ENCODE measurements around the gene EXOC7.

The EXOC7 gene

DNA sequence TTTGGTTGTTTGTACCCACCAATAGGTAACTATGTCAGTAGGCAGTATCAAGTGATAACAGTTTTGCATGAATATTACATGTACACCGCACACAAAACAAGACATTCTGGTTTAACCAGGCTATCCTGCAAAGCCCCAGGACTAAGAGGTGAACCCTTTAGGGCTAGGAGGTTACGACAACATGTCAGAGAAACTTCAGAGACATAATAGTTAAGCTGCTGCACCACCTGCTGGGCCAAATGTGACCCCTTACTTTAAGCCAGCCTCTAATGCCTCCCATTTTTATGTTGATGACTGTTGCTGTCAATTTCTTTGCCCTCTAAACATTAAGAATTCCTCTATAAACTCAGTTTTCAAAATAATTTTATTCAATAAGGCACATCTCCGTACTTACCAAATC is 46.7 kb downstream of the EXOC7 start:
- peaks cover 8% of the 10 kb centered on the region for H3K4me1 ChIP-seq (ENCODE audit: control insufficient read depth, insufficient read depth, low read depth, low read length)
- H3K27ac ChIP-seq (ENCODE audit: low read length, poor library complexity, severe bottlenecking) = no peak overlapping the region
- H3K9me3 ChIP-seq (ENCODE audit: control insufficient read depth, low read length) = peaks cover 3% of the 10 kb centered on the region
- H3K79me1 ChIP-seq (replicated peaks; ENCODE audit: low read length, poor library complexity, severe bottlenecking) = peaks cover 19% of the 10 kb centered on the region
- H3K4me2 ChIP-seq (ENCODE audit: low read length, poor library complexity, severe bottlenecking) = no peak overlapping the region
- H4K8ac ChIP-seq (ENCODE audit: low read length) = no peak overlapping the region
- no peak overlapping the region for H3K4ac ChIP-seq (ENCODE audit: low read depth in 1 of 2, low read length in 2 of 2)
- no peak overlapping the region for H2AK5ac ChIP-seq (ENCODE audit: low read length, severe bottlenecking)
- H4K91ac ChIP-seq (ENCODE audit: low read length) = no peak overlapping the region
- peaks cover 62 to 88% of the 10 kb centered on the region in 2 experiments for H3K36me3 ChIP-seq (ENCODE audit: control insufficient read depth in 1 of 2, insufficient read depth in 2 of 2, low read depth in 1 of 2, low read length in 2 of 2)
- no peak overlapping the region for H2BK5ac ChIP-seq (ENCODE audit: low read depth, low read length, poor library complexity, severe bottlenecking)
- H3K27me3 ChIP-seq (ENCODE audit: control insufficient read depth in 1 of 2, insufficient read depth in 1 of 2, low read length in 2 of 2) = no peaks in the 10 kb centered on the region
- H2BK120ac ChIP-seq (ENCODE audit: low read depth, low read length) = no peak overlapping the region
- DNase-seq = no peak
- WGBS = 99% methylated on average over 3 of the region's 3 CpGs
- H3K9ac ChIP-seq (ENCODE audit: low read length) = no peak overlapping the region
- no peak overlapping the region for H2BK15ac ChIP-seq (ENCODE audit: low read depth, poor library complexity, severe bottlenecking)
- no peak overlapping the region for H3K14ac ChIP-seq (ENCODE audit: low read length in 2 of 2)
- H3K23ac ChIP-seq (ENCODE audit: low read length in 2 of 2) = no peak overlapping the region
- H3K4me3 ChIP-seq (ENCODE audit: insufficient read depth in 1 of 2, low read depth in 1 of 2, low read length in 2 of 2) = no peak overlapping the region
- H2BK12ac ChIP-seq (ENCODE audit: low read length in 2 of 2) = no peak overlapping the region
- no peak overlapping the region for H3K18ac ChIP-seq (ENCODE audit: low read depth in 1 of 2, low read length in 2 of 2)
- H2AFZ ChIP-seq (ENCODE audit: low read depth, low read length) = no peak overlapping the region

DNA sequence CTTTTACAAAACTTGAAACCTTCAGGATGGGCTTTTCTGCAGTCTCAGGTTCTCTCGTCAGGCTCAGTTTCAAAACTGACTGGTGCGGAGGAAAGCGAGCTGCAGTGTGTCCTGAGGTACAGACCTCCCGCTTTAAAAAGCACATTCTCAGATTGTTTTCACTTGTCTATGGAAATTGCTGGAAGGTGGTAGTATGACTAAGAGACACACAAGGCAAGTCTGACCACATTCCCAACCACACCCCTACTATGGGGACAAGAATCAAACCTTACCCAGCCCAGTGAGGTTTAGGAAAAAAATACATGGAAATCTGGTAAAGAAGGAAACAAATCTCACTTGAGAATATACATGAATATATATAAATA is 49.5 kb downstream of the EXOC7 start:
- Histone ChIP-seq H2BK120ac (ENCODE audit: low read depth, low read length) (no peak overlapping the region), H3K4ac (ENCODE audit: low read depth in 1 of 2, low read length in 2 of 2) (no peak overlapping the region), H4K8ac (ENCODE audit: low read length) (no peak overlapping the region), H2BK12ac (ENCODE audit: low read length in 2 of 2) (no peak overlapping the region), H2AFZ (ENCODE audit: low read depth, low read length) (no peak overlapping the region), H3K4me3 (ENCODE audit: insufficient read depth in 1 of 2, low read depth in 1 of 2, low read length in 2 of 2) (no peak overlapping the region), H3K79me1 (replicated peaks; ENCODE audit: low read length, poor library complexity, severe bottlenecking) (peaks cover 15% of the 10 kb centered on the region), H4K91ac (ENCODE audit: low read length) (no peak overlapping the region), H3K27ac (ENCODE audit: low read length, poor library complexity, severe bottlenecking) (peak overlapping the region; percentile 65), H3K14ac (ENCODE audit: low read length in 2 of 2) (no peak overlapping the region), H3K27me3 (ENCODE audit: control insufficient read depth in 1 of 2, insufficient read depth in 1 of 2, low read length in 2 of 2) (no peaks in the 10 kb centered on the region), H3K4me2 (ENCODE audit: low read length, poor library complexity, severe bottlenecking) (no peak overlapping the region), H2BK5ac (ENCODE audit: low read depth, low read length, poor library complexity, severe bottlenecking) (no peak overlapping the region), H3K23ac (ENCODE audit: low read length in 2 of 2) (no peak overlapping the region), H2BK15ac (ENCODE audit: low read depth, poor library complexity, severe bottlenecking) (no peak overlapping the region), H2AK5ac (ENCODE audit: low read length, severe bottlenecking) (peak overlapping the region; percentile 75), H3K18ac (ENCODE audit: low read depth in 1 of 2, low read length in 2 of 2) (no peak overlapping the region), H3K4me1 (ENCODE audit: control insufficient read depth, insufficient read depth, low read depth, low read length) (peaks cover 22% of the 10 kb centered on the region), H3K9me3 (ENCODE audit: control insufficient read depth, low read length) (peaks cover 3% of the 10 kb centered on the region), H3K36me3 (ENCODE audit: control insufficient read depth in 1 of 2, insufficient read depth in 2 of 2, low read depth in 1 of 2, low read length in 2 of 2) (peaks cover 49 to 89% of the 10 kb centered on the region in 2 experiments), H3K9ac (ENCODE audit: low read length) (no peak overlapping the region)
- 100% methylated on average over 1 of the region's 4 CpGs for WGBS
- DNase-seq = peak; percentile 47

DNA sequence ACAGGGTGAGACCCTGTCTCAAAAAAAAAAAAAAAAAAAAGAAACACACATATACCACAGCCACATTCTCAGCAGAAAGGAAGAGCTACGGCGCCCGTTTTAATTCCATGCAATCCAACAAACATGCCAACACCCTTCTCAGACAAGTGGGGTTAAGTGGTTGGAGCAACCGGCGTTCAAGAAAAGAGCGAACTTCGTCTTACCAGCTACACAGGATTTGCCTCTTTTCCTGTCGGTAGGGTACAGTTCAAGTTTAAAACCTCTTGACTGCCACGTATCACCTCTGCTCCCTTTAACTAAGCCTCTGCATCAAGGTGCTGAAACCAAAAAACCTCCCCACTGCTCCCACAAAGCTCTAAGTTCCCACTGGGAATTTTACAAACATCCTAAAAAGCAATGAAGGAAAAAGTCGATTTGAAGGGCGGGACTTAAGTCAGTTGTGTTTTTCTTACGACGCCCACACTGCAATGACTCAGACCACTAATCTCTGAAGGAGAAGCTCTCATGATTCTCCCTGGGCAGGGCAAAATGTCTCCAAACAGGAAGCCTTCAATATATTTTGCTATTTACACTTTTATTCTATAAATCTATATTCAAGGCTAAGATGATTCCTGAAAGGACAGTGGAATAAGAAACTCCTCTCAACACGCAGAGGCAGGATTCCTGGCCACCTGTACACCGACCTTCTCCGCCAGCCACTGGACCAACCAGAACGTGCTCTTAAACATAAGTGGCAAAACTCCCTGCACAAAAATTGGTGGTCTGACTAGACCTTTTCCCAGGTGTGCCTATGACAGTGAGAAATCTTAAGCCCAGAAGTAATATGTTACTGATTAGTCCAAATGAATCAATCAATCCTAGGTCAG is 50.1 kb downstream of the EXOC7 start:
- peak; percentile 81 for DNase-seq
- H3K4me2 ChIP-seq (ENCODE audit: low read length, poor library complexity, severe bottlenecking) = no peak overlapping the region
- H3K18ac ChIP-seq (ENCODE audit: low read depth in 1 of 2, low read length in 2 of 2) = no peak overlapping the region
- H3K9ac ChIP-seq (ENCODE audit: low read length) = no peak overlapping the region
- H3K4me1 ChIP-seq (ENCODE audit: control insufficient read depth, insufficient read depth, low read depth, low read length) = peaks cover 22% of the 10 kb centered on the region
- no peak overlapping the region for H2BK15ac ChIP-seq (ENCODE audit: low read depth, poor library complexity, severe bottlenecking)
- H3K23ac ChIP-seq (ENCODE audit: low read length in 2 of 2) = no peak overlapping the region
- H3K36me3 ChIP-seq (ENCODE audit: control insufficient read depth in 1 of 2, insufficient read depth in 2 of 2, low read depth in 1 of 2, low read length in 2 of 2) = peaks cover 45 to 89% of the 10 kb centered on the region in 2 experiments
- H2BK12ac ChIP-seq (ENCODE audit: low read length in 2 of 2) = peak overlapping the region in 1 of 2 experiments; percentile 21
- no peak overlapping the region for H4K8ac ChIP-seq (ENCODE audit: low read length)
- H2AK5ac ChIP-seq (ENCODE audit: low read length, severe bottlenecking) = peak overlapping the region; percentile 96
- peaks cover 3% of the 10 kb centered on the region for H3K9me3 ChIP-seq (ENCODE audit: control insufficient read depth, low read length)
- no peak overlapping the region for H2AFZ ChIP-seq (ENCODE audit: low read depth, low read length)
- H4K91ac ChIP-seq (ENCODE audit: low read length) = no peak overlapping the region
- H3K4me3 ChIP-seq (ENCODE audit: insufficient read depth in 1 of 2, low read depth in 1 of 2, low read length in 2 of 2) = no peak overlapping the region
- H3K27ac ChIP-seq (ENCODE audit: low read length, poor library complexity, severe bottlenecking) = peak overlapping the region; percentile 66
- H3K4ac ChIP-seq (ENCODE audit: low read depth in 1 of 2, low read length in 2 of 2) = no peak overlapping the region
- no peak overlapping the region for H2BK120ac ChIP-seq (ENCODE audit: low read depth, low read length)
- WGBS = 70% methylated on average over 15 of the region's 17 CpGs
- H2BK5ac ChIP-seq (ENCODE audit: low read depth, low read length, poor library complexity, severe bottlenecking) = no peak overlapping the region
- peaks cover 11% of the 10 kb centered on the region for H3K79me1 ChIP-seq (replicated peaks; ENCODE audit: low read length, poor library complexity, severe bottlenecking)
- H3K14ac ChIP-seq (ENCODE audit: low read length in 2 of 2) = no peak overlapping the region
- H3K27me3 ChIP-seq (ENCODE audit: control insufficient read depth in 1 of 2, insufficient read depth in 1 of 2, low read length in 2 of 2) = no peaks in the 10 kb centered on the region

DNA sequence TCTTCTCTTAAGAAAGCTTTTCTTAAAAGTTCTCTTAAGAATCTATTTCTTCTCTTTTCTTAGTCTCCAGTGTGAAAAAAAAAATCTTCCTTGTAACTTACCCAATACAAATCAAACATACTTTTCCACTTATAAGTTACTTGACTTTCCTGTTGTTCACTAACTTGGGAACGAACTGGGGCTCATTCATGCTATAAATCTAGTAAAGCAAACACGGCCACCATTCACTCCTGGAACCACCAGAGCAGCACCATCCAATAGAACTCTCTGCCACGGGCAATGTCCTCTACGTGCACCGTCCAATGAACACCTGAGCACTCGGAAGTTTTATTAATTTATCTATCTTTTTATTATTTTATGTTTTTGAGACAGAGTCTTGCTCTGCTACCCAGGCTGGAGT is 52.0 kb downstream of the EXOC7 start:
- 92% methylated on average over 2 of the region's 6 CpGs for WGBS

More for the DNA sequence above, 52.0 kb downstream of the EXOC7 start:
- Histone ChIP-seq H3K4me3 (ENCODE audit: insufficient read depth in 1 of 2, low read depth in 1 of 2, low read length in 2 of 2) (no peak overlapping the region), H3K9me3 (ENCODE audit: control insufficient read depth, low read length) (peaks cover 3% of the 10 kb centered on the region), H3K23ac (ENCODE audit: low read length in 2 of 2) (no peak overlapping the region), H3K14ac (ENCODE audit: low read length in 2 of 2) (no peak overlapping the region), H2BK15ac (ENCODE audit: low read depth, poor library complexity, severe bottlenecking) (no peak overlapping the region), H3K18ac (ENCODE audit: low read depth in 1 of 2, low read length in 2 of 2) (no peak overlapping the region), H3K9ac (ENCODE audit: low read length) (no peak overlapping the region), H3K27me3 (ENCODE audit: control insufficient read depth in 1 of 2, insufficient read depth in 1 of 2, low read length in 2 of 2) (no peaks in the 10 kb centered on the region), H3K4me1 (ENCODE audit: control insufficient read depth, insufficient read depth, low read depth, low read length) (peaks cover 30% of the 10 kb centered on the region), H3K4me2 (ENCODE audit: low read length, poor library complexity, severe bottlenecking) (no peak overlapping the region), H2BK5ac (ENCODE audit: low read depth, low read length, poor library complexity, severe bottlenecking) (peak overlapping the region; percentile 90), H3K4ac (ENCODE audit: low read depth in 1 of 2, low read length in 2 of 2) (no peak overlapping the region), H3K27ac (ENCODE audit: low read length, poor library complexity, severe bottlenecking) (peak overlapping the region; percentile 98), H4K91ac (ENCODE audit: low read length) (no peak overlapping the region), H2BK120ac (ENCODE audit: low read depth, low read length) (no peak overlapping the region), H4K8ac (ENCODE audit: low read length) (no peak overlapping the region), H2AFZ (ENCODE audit: low read depth, low read length) (no peak overlapping the region), H2BK12ac (ENCODE audit: low read length in 2 of 2) (no peak overlapping the region), H3K36me3 (ENCODE audit: control insufficient read depth in 1 of 2, insufficient read depth in 2 of 2, low read depth in 1 of 2, low read length in 2 of 2) (peaks cover 43 to 88% of the 10 kb centered on the region in 2 experiments), H3K79me1 (replicated peaks; ENCODE audit: low read length, poor library complexity, severe bottlenecking) (peaks cover 10% of the 10 kb centered on the region), H2AK5ac (ENCODE audit: low read length, severe bottlenecking) (no peak overlapping the region)
- no peak for DNase-seq

Measured in mesenchymal stem cell (in vitro differentiated cells and primary cell).